ENCODE data around the gene FOXP1.

The FOXP1 gene

DNA sequence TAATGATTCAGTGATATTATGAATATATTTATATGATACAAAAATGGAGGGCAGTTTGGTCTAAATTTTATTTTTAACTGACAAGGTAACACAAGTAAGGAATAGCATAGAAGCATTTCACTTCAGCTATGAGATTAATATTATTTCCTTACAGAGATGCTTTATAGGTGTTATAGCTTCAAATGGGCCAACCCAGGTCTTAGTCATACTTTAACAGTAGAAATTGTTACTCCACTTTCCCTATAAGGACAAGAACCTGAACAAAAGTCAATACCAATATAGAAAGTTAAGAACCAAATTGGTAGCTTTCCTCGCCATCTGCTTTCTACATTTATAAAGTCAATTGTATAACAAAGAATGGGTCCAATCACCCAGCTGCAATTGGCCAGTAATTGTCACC is 570.6 kb downstream of the FOXP1 start:
- no peak for DNase-seq

DNA sequence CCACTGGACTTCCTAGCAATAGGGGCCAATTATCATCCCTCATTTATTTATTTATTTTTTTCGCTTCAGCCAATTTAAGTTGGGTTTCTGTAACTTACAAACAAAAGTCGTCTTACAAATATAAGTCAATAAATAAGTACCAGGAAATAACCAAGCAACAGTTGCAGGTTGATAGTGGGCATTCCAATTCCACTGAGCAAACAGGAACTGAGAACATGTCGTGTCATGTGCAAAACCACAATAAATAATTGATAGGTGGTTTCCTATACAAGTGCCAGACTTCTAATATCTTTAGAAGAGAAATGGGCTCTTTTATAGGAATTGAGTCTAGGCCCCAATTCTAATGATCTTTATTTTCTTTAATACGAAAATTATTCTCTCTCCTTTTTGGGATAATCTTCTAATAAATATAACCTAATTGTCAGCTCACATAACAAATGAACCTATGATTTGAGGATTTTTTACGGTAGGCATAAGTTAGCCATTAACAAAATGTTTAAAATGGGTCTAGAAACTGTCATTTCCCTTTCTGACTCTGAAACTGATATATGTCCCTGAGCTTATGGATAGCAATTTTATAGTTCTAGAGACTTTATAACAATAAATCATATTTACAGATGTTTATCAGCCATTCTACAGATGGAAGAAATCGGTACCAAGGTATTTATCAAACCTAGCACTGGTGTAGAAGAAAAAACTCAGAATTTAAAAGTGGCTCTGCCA is 571.8 kb downstream of the FOXP1 start:
- no peak for DNase-seq

DNA sequence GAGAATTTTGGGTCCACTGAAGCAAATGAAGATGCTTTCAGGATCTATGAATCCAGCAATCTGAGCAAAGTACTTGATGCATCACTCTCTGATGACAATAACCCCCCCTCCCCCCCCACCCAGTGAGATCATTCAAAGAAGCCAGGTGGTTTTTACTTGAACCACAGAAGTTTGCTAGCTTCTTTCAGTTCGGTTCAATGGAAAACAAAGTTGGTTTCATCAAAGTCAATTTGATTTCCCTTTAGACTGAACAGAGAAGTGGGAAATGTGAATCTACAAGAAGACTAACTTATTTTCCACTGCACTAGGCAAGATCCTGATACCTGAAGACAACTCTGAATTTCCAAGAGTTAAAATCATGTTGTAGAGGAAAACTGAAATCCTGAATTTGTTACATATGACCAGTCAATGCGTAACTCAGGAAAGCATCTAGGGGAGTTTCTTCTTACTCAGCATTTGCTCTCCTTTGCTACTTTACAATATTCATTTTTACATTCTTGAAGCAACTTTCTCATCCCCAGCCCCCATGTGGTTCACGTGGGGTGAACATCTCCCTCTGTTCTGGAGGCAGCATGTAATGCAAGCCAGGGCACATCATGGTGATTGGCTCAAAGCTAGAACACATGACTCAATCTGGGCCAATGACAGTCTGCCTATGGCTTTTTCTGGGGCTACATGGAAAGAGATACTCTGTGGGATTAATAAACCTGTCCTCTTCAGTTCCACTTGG is 572.6 kb downstream of the FOXP1 start:
- no peak for DNase-seq

DNA sequence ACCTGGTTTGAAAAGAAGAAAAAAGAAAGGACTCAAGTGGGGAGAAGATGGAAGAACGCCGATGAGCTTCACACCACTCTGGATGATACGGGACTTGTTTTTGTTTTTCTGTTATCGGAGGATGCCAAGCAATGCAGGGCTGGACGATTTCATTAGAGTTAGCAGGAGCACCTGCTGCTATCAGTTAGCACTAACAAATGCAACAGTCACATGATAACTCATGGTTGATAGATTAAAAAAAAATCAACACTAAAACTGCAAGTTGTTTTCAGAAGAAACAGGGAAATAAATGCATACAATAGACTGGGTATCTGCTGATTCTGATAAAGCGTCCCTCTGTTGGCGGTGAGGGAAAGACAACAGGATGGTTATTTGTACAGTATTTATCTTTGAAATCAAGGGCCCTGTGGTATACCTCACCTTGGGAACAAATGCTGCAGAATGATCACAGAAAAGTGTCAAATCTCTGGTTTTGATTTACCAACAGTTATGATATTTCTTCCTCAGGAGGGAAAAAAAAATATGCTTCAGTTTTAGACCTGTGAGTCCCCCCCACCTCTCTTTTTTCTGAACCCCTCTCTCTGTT is 575.1 kb downstream of the FOXP1 start:
- no peak for DNase-seq

DNA sequence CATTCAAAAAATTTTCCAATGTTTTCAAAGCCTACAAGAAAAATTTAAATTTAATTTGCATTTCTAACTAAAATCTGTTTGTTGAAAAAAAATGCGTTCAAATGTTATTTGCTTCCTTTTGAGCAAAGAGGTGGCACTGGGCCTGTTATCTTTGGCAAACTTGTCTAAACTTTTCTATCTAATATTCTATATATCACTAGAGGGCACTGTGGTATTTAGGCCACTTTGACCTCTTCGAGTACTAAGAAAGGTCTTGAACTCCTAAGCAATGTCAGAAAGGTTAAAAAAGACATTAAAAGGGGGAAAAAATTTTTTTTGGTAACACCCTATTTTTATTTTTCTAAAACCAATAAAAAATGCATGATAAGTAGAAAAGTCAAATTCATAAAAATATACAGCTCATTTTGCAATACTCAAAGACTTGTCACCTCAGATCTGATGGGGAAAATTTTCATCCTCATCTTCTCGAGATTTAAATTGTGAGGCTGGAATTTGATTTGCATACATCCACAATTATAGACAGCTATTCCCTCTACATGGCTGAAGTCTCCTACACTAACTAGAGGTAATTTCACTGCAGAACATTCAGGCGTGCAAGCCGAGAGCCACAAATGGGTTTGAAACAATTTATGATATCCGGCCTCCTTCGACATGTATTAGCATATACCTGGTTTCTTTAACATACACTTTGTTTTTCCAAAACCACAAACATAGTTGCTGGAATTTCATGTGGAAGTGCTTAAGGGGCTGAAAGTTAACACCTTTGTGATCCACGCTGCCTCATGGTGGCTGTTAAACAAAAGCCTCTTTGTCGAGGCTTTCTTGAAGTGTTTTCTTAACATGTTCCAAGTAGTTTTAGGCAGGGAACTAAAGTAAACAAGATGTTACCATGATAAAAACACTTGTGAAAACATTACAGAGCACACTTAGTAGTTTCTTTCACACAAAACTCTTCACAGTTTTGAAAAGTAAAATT is 576.4 kb downstream of the FOXP1 start:
- peak; percentile 49 for DNase-seq

DNA sequence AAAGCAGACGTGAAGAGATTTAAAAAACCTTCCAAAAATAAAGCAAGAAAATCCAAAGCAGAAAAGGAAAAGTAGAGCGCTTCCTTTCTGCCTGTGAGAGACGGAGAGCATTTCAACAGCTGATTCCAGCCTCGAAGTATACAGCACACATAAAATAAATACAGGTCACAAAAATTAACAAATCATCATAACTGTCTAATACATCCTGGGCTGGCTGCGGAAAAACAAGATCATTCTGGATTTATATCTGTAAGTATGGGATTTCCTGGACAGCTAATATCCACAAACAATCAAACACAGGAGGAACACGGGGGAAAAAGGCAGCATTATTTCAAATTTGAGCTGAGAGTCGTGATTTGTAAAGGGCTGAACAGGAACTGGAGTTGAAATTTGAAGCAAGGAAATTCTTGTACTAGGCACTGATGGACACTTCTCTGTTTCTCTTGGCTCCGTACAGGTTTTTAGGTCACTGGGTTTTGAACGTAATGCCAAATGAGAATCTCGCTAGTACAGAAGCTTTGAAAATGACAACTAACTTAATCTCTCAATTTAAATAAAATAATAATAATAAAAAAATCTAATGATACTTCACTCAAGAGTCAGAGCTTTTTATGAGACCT is 577.7 kb downstream of the FOXP1 start:
- no peak for DNase-seq

DNA sequence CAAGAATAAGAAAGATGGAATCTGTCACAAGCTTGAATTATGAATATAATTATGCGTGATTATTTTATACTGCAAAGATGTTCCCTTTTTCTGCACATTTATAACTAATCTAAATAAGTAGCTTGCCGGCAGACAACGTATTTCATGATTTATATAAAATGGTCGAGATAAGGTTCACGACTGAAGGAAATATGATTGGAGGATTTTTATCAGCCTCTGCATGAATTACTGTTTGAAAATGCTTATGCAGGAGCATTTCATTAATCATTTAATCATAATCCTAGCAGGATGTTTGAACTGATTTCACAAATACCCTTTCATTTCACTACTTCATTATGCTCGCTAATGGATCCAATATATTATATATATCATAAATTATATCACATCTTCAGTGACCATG is 580.0 kb downstream of the FOXP1 start:
- no peak for DNase-seq

DNA sequence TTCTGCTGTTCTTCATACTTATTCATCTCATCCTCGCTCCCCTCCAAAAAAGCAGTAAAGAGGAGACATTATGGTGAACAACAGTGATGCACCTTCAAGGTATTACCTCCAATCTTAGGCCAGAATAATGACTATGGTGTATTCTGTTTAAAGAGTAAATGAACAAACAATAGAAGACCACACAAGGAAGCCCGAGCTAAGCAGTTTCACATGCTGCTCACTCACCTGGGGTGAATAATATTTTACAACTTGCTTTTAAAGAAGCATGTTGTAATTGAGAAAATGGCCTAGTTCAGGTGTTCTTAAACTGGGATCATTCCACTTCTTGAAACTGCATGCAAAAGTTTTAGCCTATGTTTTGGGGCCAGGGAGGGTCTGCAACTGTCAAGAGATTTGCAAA is 581.2 kb downstream of the FOXP1 start:
- no peak for DNase-seq

DNA sequence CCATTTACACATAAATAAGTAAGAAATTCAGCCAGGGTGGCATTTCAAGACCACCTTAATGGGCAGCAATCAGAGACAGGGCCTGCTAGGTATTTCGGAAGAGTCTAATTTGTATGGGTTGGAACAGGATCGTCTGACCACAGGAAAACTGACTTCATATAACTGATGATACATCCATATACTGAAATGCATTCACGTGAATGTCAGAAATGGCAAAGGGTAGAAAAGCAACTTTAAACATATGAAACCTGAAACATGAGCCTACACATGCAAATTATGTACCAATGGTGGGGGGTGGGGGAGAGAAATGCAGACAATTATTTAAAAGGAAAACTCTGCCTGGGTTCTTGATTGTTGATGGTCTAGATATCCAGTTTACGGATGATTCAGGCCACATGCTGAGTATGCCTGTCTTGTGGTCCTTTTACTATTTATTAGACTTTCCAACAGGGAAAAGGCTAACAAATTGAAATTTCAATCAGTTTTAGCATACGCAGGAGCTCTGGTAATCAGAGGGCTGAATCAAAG is 582.2 kb downstream of the FOXP1 start:
- no peak for DNase-seq

DNA sequence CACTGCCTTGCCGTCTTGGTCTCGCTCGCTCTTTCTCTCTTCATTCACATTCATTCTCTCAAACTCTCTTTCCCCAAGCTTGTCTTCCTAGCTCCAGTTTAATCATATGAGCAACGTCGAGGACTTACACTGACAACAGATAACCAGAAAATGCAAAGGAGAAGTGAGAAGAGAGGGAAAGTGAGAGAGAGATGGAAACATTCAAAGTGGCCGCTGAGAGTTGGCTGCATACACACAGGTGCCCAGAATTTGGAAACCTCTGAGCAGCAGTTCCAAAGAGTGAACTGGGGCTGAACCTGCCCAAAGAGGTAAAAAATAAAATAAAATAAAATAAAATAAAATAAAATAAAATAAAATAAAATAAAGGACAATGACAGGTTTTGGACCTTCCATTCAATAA is 583.0 kb downstream of the FOXP1 start:
- no peak for DNase-seq

DNA sequence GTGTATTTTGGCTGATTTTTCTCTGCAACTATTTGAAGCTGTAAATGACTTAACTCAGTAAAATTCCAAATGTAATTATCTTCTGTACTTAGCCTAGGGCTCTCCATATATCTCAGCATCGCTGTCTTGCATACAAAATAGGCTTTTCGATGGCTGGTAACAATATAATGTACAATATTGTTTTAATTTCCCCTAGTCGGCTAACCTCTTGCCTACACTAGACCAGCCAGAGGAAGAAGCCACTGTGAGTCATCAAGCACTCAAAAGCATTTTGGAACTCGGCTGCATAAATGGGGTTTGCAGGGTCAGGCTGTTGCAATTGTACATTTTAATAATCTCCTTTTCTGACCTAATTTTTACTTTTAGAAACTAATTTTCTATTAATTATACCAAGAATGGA is 583.8 kb downstream of the FOXP1 start:
- DNase-seq = no peak

DNA sequence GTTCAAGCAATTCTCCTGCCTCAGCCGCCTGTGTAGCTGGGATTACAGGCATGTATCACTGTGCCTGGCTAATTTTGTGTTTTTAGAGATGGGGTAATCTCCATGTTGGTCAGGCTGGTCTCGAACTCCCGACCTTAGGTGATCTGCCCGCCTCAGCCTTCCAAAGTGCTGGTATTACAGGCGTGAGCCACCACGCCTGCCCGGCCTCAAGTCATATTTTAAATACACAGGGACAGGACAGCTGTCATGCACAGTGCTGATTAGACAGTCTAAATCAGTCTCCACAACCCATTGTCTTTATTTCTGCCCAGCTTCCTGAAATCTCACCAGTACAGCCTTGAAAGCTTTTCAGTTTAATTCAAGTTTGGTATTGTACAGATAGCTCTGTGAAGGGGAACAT is 587.4 kb downstream of the FOXP1 start:
- no peak for DNase-seq

DNA sequence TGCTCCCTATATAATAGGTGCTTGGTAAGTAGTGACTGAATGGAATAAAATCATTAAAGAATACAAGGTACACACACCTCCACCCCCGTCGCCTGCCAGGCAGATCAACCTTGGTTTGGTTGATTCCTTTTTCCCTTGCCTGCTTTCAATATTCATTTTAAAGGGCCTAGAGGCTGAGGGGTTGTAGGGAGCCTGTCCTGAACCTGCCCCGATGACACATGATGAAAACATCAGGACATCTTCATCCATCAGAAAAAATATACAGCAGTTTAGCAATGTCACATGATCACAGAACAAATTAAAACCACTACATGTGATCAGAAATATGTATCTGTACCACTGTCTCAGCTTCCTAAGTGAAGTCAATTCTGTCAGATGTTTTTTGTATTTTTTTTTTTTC is 588.9 kb downstream of the FOXP1 start:
- DNase-seq = no peak

DNA sequence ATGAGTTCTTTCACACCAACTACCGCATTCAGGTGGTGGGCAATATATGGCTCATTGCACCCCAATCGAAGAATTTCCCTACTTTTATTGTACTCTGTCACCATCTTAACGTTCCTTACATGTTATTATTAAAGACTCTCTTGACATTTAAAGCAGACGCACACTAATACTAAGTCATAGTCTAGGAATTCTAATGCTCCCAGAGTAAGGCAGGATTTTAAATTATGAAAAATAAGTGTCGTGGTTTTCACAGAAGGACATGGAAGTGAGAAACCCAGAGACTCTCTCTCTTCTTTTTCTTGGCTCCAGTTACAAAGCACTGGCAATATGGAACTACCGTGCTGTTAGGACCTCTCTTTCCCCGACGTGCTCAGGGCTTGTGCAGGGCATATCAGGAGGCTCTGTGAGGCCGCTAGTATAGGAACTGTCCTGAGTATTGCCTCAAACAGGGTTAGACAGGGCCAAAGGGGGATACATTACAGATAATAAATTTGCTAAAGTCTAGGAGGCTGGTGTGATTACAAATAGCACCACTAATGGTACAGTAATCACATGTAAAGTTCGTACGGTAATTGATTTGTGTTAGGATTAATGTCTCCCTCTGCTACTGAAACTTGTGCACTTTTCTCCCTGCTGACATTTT is 590.8 kb downstream of the FOXP1 start:
- no peak for DNase-seq

DNA sequence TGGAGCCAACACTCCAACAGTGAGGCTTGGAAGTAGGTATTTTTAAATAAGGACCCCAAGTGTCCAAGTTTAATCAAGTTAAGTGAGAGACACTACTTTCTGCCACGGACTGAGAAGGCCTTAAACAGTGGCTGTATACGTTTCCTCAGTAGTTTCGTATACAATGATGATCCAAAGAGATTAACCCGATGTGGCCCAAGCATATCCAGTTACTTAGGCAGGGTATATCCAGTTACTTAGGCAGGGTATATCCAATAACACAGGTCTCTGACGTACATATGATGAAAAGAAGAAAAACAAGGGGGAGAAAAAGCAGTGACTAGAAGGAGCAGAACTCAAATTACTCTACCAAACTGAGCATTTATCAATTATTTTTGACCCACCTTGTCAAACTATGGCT is 591.4 kb downstream of the FOXP1 start:
- DNase-seq = no peak

DNA sequence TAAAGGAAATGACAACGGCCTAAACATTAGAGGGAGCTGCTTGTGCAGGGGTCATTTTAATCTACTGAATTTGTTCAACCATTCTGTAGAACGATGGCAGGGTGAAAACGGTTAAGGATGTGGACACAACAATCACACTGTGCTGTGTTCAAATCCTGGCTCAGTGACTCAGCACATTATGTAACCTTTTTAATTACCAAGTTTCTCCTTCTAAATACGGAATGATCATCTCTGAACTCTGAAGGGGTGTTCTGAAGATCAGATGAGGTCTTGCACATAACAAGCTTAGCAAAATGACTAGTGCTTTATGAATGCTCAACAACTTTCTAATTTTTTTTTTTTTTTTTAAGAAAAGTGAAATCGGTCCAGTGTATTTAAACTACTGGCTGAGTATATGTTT is 592.8 kb downstream of the FOXP1 start:
- no peak for DNase-seq

DNA sequence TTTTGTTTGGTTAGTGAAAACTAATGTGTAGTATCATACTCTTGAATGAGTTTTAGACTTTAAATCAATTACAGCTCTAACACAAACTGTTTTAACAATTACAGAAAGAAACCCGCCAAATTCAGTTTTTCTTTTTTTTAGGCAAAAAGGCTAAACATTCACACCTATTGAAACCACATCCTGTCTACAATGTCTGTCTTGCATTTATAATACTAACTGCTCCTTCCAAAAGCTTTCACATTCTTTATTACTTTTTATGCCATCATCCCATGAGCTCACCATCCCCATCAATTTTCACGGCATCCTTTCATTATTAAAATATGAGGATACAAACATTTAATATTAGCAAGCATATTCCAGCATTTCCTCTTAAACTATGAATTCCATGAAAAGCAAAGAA is 593.3 kb downstream of the FOXP1 start:
- DNase-seq = no peak

DNA sequence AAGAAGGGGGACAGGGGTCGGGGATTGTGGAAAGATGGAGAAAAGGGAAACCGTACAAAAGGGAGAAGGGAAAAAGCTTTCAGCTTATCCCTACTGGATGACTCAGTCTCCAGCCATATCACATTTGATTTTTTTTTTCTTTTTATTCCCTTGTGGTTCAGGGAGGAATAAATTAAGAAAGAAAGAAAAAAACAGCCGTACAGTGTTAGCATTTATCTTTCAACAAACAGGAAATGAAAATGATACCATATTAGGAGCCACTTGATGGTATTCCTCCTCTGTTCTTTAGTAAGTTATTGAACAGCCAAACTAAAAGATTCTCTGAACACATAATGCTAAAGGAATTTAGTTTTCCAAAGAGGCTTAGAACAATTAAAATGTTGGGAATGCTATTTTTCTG is 594.4 kb downstream of the FOXP1 start:
- DNase-seq = no peak

DNA sequence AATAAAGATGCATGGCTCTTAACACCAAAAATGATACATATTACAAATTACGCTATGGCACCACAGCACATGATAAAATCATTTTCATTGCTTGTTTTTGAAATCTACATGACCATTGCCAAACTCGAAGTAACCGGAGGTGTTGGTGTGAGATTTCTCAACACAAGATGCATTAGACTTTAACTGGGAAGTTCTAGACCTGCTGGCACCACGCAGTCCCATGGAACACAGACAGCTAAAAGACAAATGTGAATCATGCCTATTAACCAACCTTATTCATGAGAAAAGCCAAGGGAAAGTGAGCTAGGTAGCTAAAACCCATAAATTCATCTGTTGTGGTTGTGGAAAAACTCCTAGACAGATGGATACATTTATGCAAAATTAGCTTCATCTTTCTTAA is 595.4 kb downstream of the FOXP1 start:
- DNase-seq = no peak

DNA sequence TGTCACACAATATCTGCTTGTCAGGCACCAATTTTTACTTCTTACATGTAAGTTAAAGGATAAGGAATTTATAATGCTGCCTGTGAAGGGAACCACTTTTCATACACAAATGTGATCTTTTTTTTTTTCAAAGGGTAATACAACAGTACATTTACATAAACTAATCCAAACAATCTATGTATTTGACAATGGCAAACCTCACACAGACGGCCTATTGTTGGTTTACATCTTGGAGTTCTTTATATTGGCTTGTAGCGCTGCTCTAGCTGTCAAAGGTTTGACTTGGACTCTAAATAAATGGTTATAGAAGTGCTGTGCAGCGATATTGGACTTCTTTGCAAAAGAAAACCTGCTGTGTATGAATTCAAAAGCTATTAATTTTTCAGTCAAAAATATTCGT is 598.0 kb downstream of the FOXP1 start:
- DNase-seq = no peak

DNA sequence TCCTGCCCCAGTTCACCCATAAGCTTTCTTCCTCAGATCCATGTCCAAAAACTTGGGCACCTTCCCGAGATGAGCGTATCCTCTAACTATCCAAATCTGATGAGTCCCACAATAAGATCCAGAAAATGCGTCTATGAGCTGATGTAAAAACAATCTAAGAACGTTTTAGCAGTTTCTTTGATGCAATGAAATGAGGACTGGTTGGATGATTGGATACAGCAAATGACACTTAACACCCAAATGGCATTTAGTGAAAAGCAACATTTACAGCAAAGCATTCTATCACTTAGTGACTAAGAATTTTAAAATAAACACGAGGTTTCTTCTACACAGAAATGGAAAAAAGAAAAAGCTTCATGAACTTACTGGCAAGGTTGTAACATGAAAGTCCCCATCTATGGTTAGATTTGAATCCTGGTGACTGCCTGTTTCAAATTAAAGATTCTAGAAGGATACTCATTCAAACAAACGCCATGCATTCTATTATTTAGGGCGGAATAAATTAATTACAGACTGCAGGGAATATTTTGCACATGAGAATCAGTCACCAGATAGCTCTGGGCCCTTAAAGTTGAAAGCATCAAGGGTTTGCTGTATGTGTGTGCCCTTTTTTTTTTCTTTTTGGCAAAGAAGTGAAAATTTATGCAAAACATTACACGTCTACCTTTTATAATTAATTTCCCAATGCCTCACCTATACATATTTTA is 598.6 kb downstream of the FOXP1 start:
- no peak for DNase-seq

Measured in GF-D8 (cell line).